H1 (cell line): ENCODE measurements around the gene ARMC9. TPM values are rescaled to one million over a fixed set of nuclear protein-coding genes. Genes with fewer than 3 reads are reported as not detected.

ENCODE experiments used
- CTCF ChIA-PET: fragments of 300-600 bp; sonication (Branson Sonifier 250); formaldehyde crosslinking; loops from one replicate; lab custom pipeline; 2021; ENCODE audit not compliant: partially characterized antibody; lab: Charles Lee
- POLR2A ChIA-PET: fragments of 300-600 bp; sonication (Branson Sonifier 250); formaldehyde crosslinking; loops from one replicate; lab custom pipeline; 2021; ENCODE audit warnings: inconsistent platforms; ENCODE audit not compliant: partially characterized antibody; lab: Charles Lee
- DNase-seq, 2 experiments: peaks; one replicate each; pipeline versions ENCODE4 v3.0.0 to v3.0.0-alpha.2; 2010 to 2022; ENCODE audit warnings: low spot score in 2 of 2, low read depth in 1 of 2, mixed read lengths in 1 of 2
- FAIRE-seq: peaks from 2 replicates; lab custom pipeline; 2011; peaks lifted over from hg19 to GRCh38; lab: Jason Lieb, UNC
- H2AFZ ChIP-seq: 2 replicates; pipeline ENCODE4 v1.8.1; 2012; ENCODE audit warnings: low read length, inconsistent platforms
- H2AK5ac ChIP-seq: 2 replicates; pipeline ENCODE4 v1.6.1; 2013; ENCODE audit warnings: low read depth, low read length
- H2BK120ac ChIP-seq: replicated peaks from 2 replicates; pipeline ENCODE3; 2013; ENCODE audit warnings: low read depth, low read length, inconsistent platforms
- H2BK12ac ChIP-seq: 2 replicates; pipeline ENCODE4 v1.6.1; 2013; ENCODE audit warnings: low read depth, low read length
- H2BK15ac ChIP-seq: 2 replicates; pipeline ENCODE4 v1.6.1; 2013; ENCODE audit warnings: low read length
- H2BK20ac ChIP-seq: 2 replicates; pipeline ENCODE4 v1.6.1; 2013; ENCODE audit warnings: low read length
- H2BK5ac ChIP-seq: 2 replicates; pipeline ENCODE4 v1.6.1; 2013; ENCODE audit warnings: low read depth, low read length
- H3K14ac ChIP-seq: 2 replicates; pipeline ENCODE4 v1.6.1; 2013; ENCODE audit warnings: inconsistent platforms; ENCODE audit not compliant: insufficient read length
- H3K18ac ChIP-seq: 2 replicates; pipeline ENCODE4 v1.6.1; 2013; ENCODE audit warnings: low read length; ENCODE audit errors: extremely low read depth
- H3K23ac ChIP-seq: 2 replicates; pipeline ENCODE4 v1.6.1; 2013; ENCODE audit warnings: inconsistent platforms; ENCODE audit not compliant: insufficient read length
- H3K23me2 ChIP-seq: 2 replicates; pipeline ENCODE4 v1.6.1; 2013; ENCODE audit warnings: low read depth, low read length
- H3K27ac ChIP-seq: 2 replicates; pipeline ENCODE4 v1.6.1; 2011; ENCODE audit warnings: low read depth, low read length, inconsistent platforms
- H3K27me3 ChIP-seq, 4 experiments: replicated peaks in 1 of 4; 1 replicate in 1 of 4; 2 replicates in 3 of 4; pipeline versions ENCODE4 v1.6.1 to v1.8.1; 2011 to 2013; ENCODE audit warnings: low read length in 3 of 4, mild to moderate bottlenecking in 3 of 4, inconsistent platforms in 2 of 4, mixed read lengths in 2 of 4, moderate library complexity in 1 of 4; ENCODE audit not compliant: control insufficient read depth in 3 of 4, insufficient read depth in 3 of 4; ENCODE audit errors: extremely low read depth in 1 of 4
- H3K36me3 ChIP-seq, 4 experiments: 2 replicates each; pipeline versions ENCODE4 v1.6.1 to v1.8.1; 2011 to 2013; ENCODE audit warnings: mild to moderate bottlenecking in 4 of 4, low read length in 3 of 4, moderate library complexity in 2 of 4, control low read depth in 1 of 4, inconsistent platforms in 1 of 4; ENCODE audit not compliant: insufficient read depth in 4 of 4, control insufficient read depth in 2 of 4
- H3K4ac ChIP-seq: replicated peaks from 2 replicates; pipeline ENCODE3; 2013; ENCODE audit warnings: low read length, low read depth, mixed read lengths, inconsistent platforms; ENCODE audit not compliant: insufficient read length
- H3K4me1 ChIP-seq, 4 experiments: replicated peaks in 1 of 4; 1 replicate in 1 of 4; 2 replicates in 3 of 4; pipeline versions ENCODE4 v1.6.1 to v1.8.1; 2011 to 2013; ENCODE audit warnings: low read length in 3 of 4, inconsistent platforms in 2 of 4, mixed read lengths in 1 of 4; ENCODE audit not compliant: insufficient read depth in 4 of 4, control insufficient read depth in 3 of 4
- H3K4me2 ChIP-seq, 2 experiments: 2 replicates each; pipeline versions ENCODE4 v1.6.1 to v1.8.1; 2011 to 2013; ENCODE audit warnings: low read depth in 2 of 2, low read length in 2 of 2, control low read depth in 1 of 2, inconsistent platforms in 1 of 2, mild to moderate bottlenecking in 1 of 2; ENCODE audit not compliant: insufficient read depth in 1 of 2
- H3K4me3 ChIP-seq, 4 experiments: fragments of 200-600, 300-600 bp in 1 of 4; sonication (generic), shearing (Covaris generic), sonication (Bioruptor Twin) in 1 of 4; 2 replicates each; pipeline versions ENCODE4 v1.5.1 to v1.8.1; 2011 to 2016; ENCODE audit warnings: low read length in 4 of 4, low read depth in 3 of 4, control low read depth in 2 of 4, inconsistent platforms in 2 of 4, mild to moderate bottlenecking in 2 of 4, mixed read lengths in 1 of 4, moderate library complexity in 1 of 4; ENCODE audit not compliant: insufficient read depth in 2 of 4; ENCODE audit errors: extremely low read depth in 1 of 4
- H3K56ac ChIP-seq: replicated peaks from 2 replicates; pipeline ENCODE3; 2013; ENCODE audit warnings: low read depth, mild to moderate bottlenecking, mixed read lengths, low read length, inconsistent platforms; ENCODE audit not compliant: insufficient read length
- H3K79me1 ChIP-seq: 2 replicates; pipeline ENCODE4 v1.6.1; 2013; ENCODE audit warnings: low read depth, low read length, control low read depth
- H3K79me2 ChIP-seq, 2 experiments: 2 replicates each; pipeline versions ENCODE4 v1.6.1 to v1.8.1; 2012 to 2013; ENCODE audit warnings: low read length in 2 of 2, mild to moderate bottlenecking in 2 of 2, inconsistent platforms in 1 of 2; ENCODE audit not compliant: insufficient read depth in 2 of 2, control insufficient read depth in 1 of 2
- H3K9ac ChIP-seq, 4 experiments: replicated peaks in 1 of 4; 1 replicate in 1 of 4; 2 replicates in 3 of 4; pipeline versions ENCODE4 v1.6.1 to v1.8.1; 2011 to 2013; ENCODE audit warnings: low read depth in 3 of 4, low read length in 3 of 4, control low read depth in 2 of 4, mild to moderate bottlenecking in 2 of 4, moderate library complexity in 2 of 4, inconsistent platforms in 1 of 4; ENCODE audit errors: extremely low read depth in 1 of 4
- H3K9me3 ChIP-seq, 2 experiments: 2 replicates each; pipeline versions ENCODE4 v1.6.1 to v1.8.1; 2012 to 2013; ENCODE audit warnings: mild to moderate bottlenecking in 2 of 2, moderate library complexity in 2 of 2, control low read depth in 1 of 2, inconsistent platforms in 1 of 2, low read depth in 1 of 2, low read length in 1 of 2, mixed read lengths in 1 of 2; ENCODE audit not compliant: insufficient read depth in 2 of 2
- H4K20me1 ChIP-seq, 2 experiments: replicated peaks in 1 of 2; 2 replicates each; pipeline versions ENCODE3 to v1.8.1; 2011 to 2013; ENCODE audit warnings: inconsistent platforms in 2 of 2, low read length in 2 of 2, mild to moderate bottlenecking in 1 of 2; ENCODE audit not compliant: insufficient read depth in 2 of 2, control insufficient read depth in 1 of 2
- H4K5ac ChIP-seq: 2 replicates; pipeline ENCODE4 v1.6.1; 2013; ENCODE audit warnings: low read length, low read depth, mixed read lengths, inconsistent platforms; ENCODE audit not compliant: insufficient read length
- H4K8ac ChIP-seq: 2 replicates; pipeline ENCODE4 v1.8.0; 2013; ENCODE audit warnings: mild to moderate bottlenecking, moderate library complexity, low read length, inconsistent platforms; ENCODE audit not compliant: insufficient read depth; ENCODE audit errors: extremely low read depth
- H4K91ac ChIP-seq: replicated peaks from 2 replicates; pipeline ENCODE3; 2013; ENCODE audit warnings: low read length, mixed read lengths, inconsistent platforms; ENCODE audit not compliant: insufficient read length
- GABPA ChIP-seq: IDR thresholded peaks from 2 replicates; pipeline ENCODE4 v1.6.1; 2011; ENCODE audit warnings: mild to moderate bottlenecking, low read length, moderate library complexity, borderline replicate concordance; ENCODE audit not compliant: insufficient read depth
- GTF2F1 ChIP-seq: IDR thresholded peaks from 2 replicates; pipeline ENCODE4 v1.6.1; 2012; ENCODE audit warnings: low read depth, low read length, improper control_type of control experiment, borderline replicate concordance
- HDAC6 ChIP-seq: IDR thresholded peaks from one replicate; pipeline ENCODE4 v1.7.1; 2012; ENCODE audit warnings: low read depth, mild to moderate bottlenecking, inconsistent platforms, low read length, moderate library complexity
- JUND ChIP-seq: IDR thresholded peaks from 2 replicates; pipeline ENCODE4 v1.6.1; 2011; ENCODE audit warnings: mild to moderate bottlenecking, improper control_type of control experiment, low read length
- POLR2AphosphoS5 ChIP-seq: IDR thresholded peaks from 2 replicates; pipeline ENCODE4 v1.6.1; 2011; ENCODE audit warnings: low read depth, low read length
- SP1 ChIP-seq: IDR thresholded peaks from 2 replicates; pipeline ENCODE4 v1.6.1; 2011; ENCODE audit warnings: low read depth, low read length
- SP4 ChIP-seq: IDR thresholded peaks from 2 replicates; pipeline ENCODE4 v1.6.1; 2012; ENCODE audit warnings: low read length, inconsistent platforms
- SRF ChIP-seq: IDR thresholded peaks from 2 replicates; pipeline ENCODE4 v1.6.1; 2011; ENCODE audit warnings: mild to moderate bottlenecking, low read depth, low read length, moderate library complexity
- SUZ12 ChIP-seq: fragments of 200-600 bp; sonication (generic); IDR thresholded peaks from 2 replicates; pipeline ENCODE4 v1.6.1; 2012; ENCODE audit warnings: mild to moderate bottlenecking, inconsistent platforms, low read length, moderate library complexity, mixed read lengths
- WGBS, 2 experiments: shearing (Covaris generic) in 1 of 2; methylation state at CpG; one replicate each; pipeline versions ENCODE4 v1.1.6 to v1.1.7; 2013 to 2015; ENCODE audit warnings: low lambda C conversion rate in 2 of 2, mixed read lengths in 2 of 2, inconsistent platforms in 1 of 2, low coverage in 1 of 2, missing lambda C conversion rate in 1 of 2; ENCODE audit not compliant: insufficient replicate concordance in 2 of 2, insufficient coverage in 1 of 2, insufficient read length in 1 of 2; ENCODE audit errors: extremely low coverage in 1 of 2, missing lambda C conversion rate in 1 of 2; 5-methylcytosine and 5-hydroxymethylcytosine counted together
- polyA plus RNA-seq, 7 experiments: library from polyadenylated mRNA; depleted of rRNA in 3 of 7; stranded (reverse) in 5 of 7; unstranded in 2 of 7; fragments of >200 nt in 5 of 7; fragments of 200-250 nt in 2 of 7; gene quantifications; 1 replicate in 5 of 7; 2 replicates in 1 of 7; 4 replicates in 1 of 7; pipeline versions ENCODE4 v1.2.1 to v1.2.3, GENCODE V29; 2011 to 2013; ENCODE audit warnings: missing spikeins in 2 of 7, mixed read lengths in 2 of 7
- total RNA-seq: library from RNA; stranded (reverse); fragmentation: NEBNext Ultra II Directional; extraction: Animal tissue kit (Norgen Biotek cat#: 25700); gene quantifications from 2 replicates; pipeline ENCODE4 v1.2.1, GENCODE V29; 2021
- TF ChIP-seq, protein P1 (sequence below): IDR thresholded peaks from 2 replicates; pipeline ENCODE4 v1.6.1; 2012; ENCODE audit warnings: inconsistent platforms
- TF ChIP-seq, protein P2 (sequence below): IDR thresholded peaks from 2 replicates; pipeline ENCODE4 v1.6.1; 2011; ENCODE audit warnings: low read length, improper control_type of control experiment

The ARMC9 gene
- total and polyA plus RNA-seq, 2 of the 8 experiments (the other 6 are each of a cell fraction or from before 2014, with no cell fraction given), result 23.2 to 36.1 TPM

DNA sequence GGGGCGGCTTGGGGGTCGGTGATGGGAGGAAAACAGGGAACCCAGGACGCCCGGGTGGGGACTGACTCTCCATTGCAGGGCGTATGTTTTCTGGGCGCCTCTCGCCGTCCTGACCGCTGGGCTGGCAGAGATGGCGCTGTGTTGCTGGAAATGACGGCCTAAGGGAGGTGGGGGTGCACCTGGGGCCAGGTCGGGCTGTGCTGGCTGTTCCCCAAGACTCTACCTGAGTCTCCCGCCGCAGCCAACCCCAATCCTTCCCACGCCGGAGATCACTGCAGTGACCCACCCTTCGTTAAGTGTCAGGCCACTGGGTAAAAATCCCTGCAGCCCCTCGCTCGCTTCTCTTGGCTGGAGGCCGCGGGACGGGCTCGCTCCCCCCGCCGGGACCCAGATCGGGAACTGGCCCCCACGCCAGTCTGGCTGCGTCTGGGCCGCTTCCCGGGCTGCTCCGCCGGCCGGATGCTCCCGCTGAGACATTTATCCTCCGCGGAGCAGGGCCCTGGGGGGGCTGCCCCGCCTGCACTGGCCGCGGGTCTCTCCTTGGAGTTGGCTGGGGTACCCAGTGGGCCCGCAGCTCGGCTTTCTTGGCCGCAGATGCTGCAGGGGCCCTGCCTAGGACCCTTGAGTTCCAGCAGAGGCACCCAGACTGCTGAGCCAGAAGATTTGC is 7.8 kb upstream of the ARMC9 start:
- Histone ChIP-seq H4K20me1 (no peaks in the 10 kb centered on the region), H2BK15ac (peak overlapping the region; percentile 40; the same call in 1 of the 2 replicates), H3K36me3 (no peaks in the 10 kb centered on the region), H2BK12ac (no peak overlapping the region), H4K91ac (peak overlapping the region; percentile 96), H3K9me3 (no peaks in the 10 kb centered on the region), H3K4me3 (peak overlapping the region; percentile 16 to 54 (median 30); a peak in 6 of 8 replicates), H2BK20ac (no peak overlapping the region), H3K27me3 (no peaks in the 10 kb centered on the region), H3K18ac (peak overlapping the region; percentile 80; the same call in 1 of the 2 replicates), H3K27ac (0 out of 2 replicates have a peak overlapping the region, but pooled peaks have one; percentile 22), H2AK5ac (no peak overlapping the region), H3K56ac (no peak overlapping the region), H3K14ac (no peak overlapping the region), H4K8ac (peak overlapping the region; percentile 93), H2BK120ac (no peak overlapping the region), H3K4me1 (peaks cover 0 to 16% (median 10%) of the 10 kb centered on the region in 4 experiments; a peak in 6 of 7 replicates), H3K4me2 (peak overlapping the region; percentile 58 to 71), H3K79me1 (no peaks in the 10 kb centered on the region), H3K23me2 (no peaks in the 10 kb centered on the region), H2AFZ (0 out of 2 replicates have a peak overlapping the region, but pooled peaks have one; percentile 61), H3K23ac (no peak overlapping the region), H3K4ac (no peak overlapping the region), H3K79me2 (no peaks in the 10 kb centered on the region), H2BK5ac (peak overlapping the region; percentile 92), H4K5ac (no peak overlapping the region), H3K9ac (peak overlapping the region in 1 of 4 experiments; percentile 40; a peak in 3 of 7 replicates)
- peak in 1 of 2 experiments; percentile 84 for DNase-seq
- FAIRE-seq, result no peak
- ChIA-PET POLR2A (interaction anchor here (0.7 to 2.3 kb wide), 7 partner anchors 10 to 262 kb away, joined by 3 to 6 read pairs (median 3); no protein-coding TSS in a partner anchor), CTCF (interaction anchor here (0.8 to 3.3 kb wide), 11 partner anchors 10 to 261 kb away, joined by 3 to 17 read pairs (median 6); no protein-coding TSS in a partner anchor)
- WGBS, 2 experiments, result 10% methylated on average over 30 of the region's 42 CpGs; no CpG with 5 or more reads in 1 of the 2 experiments
- no peak for TF ChIP-seq SP4
- peak; percentile 40; the same call in 1 of the 2 replicates for TF ChIP-seq POLR2AphosphoS5
- TF ChIP-seq, protein P1, sequence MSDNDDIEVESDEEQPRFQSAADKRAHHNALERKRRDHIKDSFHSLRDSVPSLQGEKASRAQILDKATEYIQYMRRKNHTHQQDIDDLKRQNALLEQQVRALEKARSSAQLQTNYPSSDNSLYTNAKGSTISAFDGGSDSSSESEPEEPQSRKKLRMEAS, result no peak
- no peak for TF ChIP-seq GABPA
- no peak for TF ChIP-seq SRF
- TF ChIP-seq SUZ12, result no peak
- TF ChIP-seq SP1, result no peak
- TF ChIP-seq, protein P2, sequence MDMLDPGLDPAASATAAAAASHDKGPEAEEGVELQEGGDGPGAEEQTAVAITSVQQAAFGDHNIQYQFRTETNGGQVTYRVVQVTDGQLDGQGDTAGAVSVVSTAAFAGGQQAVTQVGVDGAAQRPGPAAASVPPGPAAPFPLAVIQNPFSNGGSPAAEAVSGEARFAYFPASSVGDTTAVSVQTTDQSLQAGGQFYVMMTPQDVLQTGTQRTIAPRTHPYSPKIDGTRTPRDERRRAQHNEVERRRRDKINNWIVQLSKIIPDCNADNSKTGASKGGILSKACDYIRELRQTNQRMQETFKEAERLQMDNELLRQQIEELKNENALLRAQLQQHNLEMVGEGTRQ, result no peak
- no peak for TF ChIP-seq JUND
- TF ChIP-seq GTF2F1, result no peak
- no peak for TF ChIP-seq HDAC6
